GM23338 (cell line): ENCODE data around the gene B3GALT5. TPM values are rescaled to one million over a fixed set of nuclear protein-coding genes. Genes with fewer than 3 reads are reported as not detected.

Source experiments
- ATAC-seq: fragments of 200-7000 bp; cut with Tn5 transposase; 3 replicates; pipeline ENCODE4 v1.9.1; 2020
- DNase-seq: peaks from one replicate; pipeline ENCODE4 v3.0.0-alpha.2; 2015; ENCODE audit warnings: low spot score
- H2AFZ ChIP-seq: fragments of 200-600 bp; sonication (generic); 2 replicates; pipeline ENCODE4 v1.8.0; 2016; ENCODE audit warnings: antibody characterized with exemption, mild to moderate bottlenecking, moderate library complexity
- H3F3A ChIP-seq: fragments of 200-600 bp; sonication (generic); replicated peaks from 2 replicates; pipeline ENCODE4 v1.8.0; 2017; ENCODE audit warnings: antibody characterized with exemption, mixed run types, low read depth
- H3K27ac ChIP-seq: fragments of 200-600 bp; sonication (generic); 2 replicates; pipeline ENCODE4 v1.6.1; 2016; ENCODE audit warnings: low read depth
- H3K27me3 ChIP-seq: fragments of 200-600 bp; sonication (generic); 2 replicates; pipeline ENCODE4 v1.8.0; 2016; ENCODE audit warnings: mild to moderate bottlenecking, mixed run types, moderate library complexity; ENCODE audit not compliant: insufficient read depth
- H3K36me3 ChIP-seq: fragments of 200-600 bp; sonication (generic); 2 replicates; pipeline ENCODE4 v1.8.0; 2016; ENCODE audit warnings: mild to moderate bottlenecking; ENCODE audit not compliant: insufficient read depth
- H3K4me1 ChIP-seq: fragments of 200-600 bp; sonication (generic); 2 replicates; pipeline ENCODE4 v1.8.0; 2016; ENCODE audit warnings: mild to moderate bottlenecking, moderate library complexity; ENCODE audit not compliant: insufficient read depth
- H3K4me2 ChIP-seq: fragments of 200-600 bp; sonication (generic); 2 replicates; pipeline ENCODE4 v1.7.1; 2017; ENCODE audit warnings: mixed run types
- H3K4me3 ChIP-seq: fragments of 200-600 bp; sonication (generic); 2 replicates; pipeline ENCODE4 v1.6.1; 2016; ENCODE audit warnings: mixed run types
- H3K79me2 ChIP-seq: fragments of 200-600 bp; sonication (generic); replicated peaks from 2 replicates; pipeline ENCODE4 v1.8.0; 2017; ENCODE audit warnings: mild to moderate bottlenecking; ENCODE audit not compliant: insufficient read depth
- H3K9me2 ChIP-seq: fragments of 200-600 bp; sonication (generic); 2 replicates; pipeline ENCODE4 v1.8.0; 2017; ENCODE audit not compliant: insufficient read depth
- H4K20me1 ChIP-seq: fragments of 200-600 bp; sonication (generic); replicated peaks from 2 replicates; pipeline ENCODE4 v1.8.0; 2017; ENCODE audit warnings: mild to moderate bottlenecking; ENCODE audit not compliant: insufficient read depth
- H3K27ac Mint-ChIP-seq: 2 replicates; pipeline ENCODE4 v1.8.0; 2020; ENCODE audit warnings: inconsistent platforms, mild to moderate bottlenecking, moderate library complexity, mixed read lengths
- H3K27me3 Mint-ChIP-seq: 3 replicates; pipeline ENCODE4 v1.8.0; 2022; ENCODE audit warnings: low read depth, mild to moderate bottlenecking, moderate library complexity, mixed read lengths, inconsistent platforms; ENCODE audit not compliant: insufficient read depth, poor library complexity
- H3K36me3 Mint-ChIP-seq: 3 replicates; pipeline ENCODE4 v1.8.0; 2021; ENCODE audit warnings: low read depth, mild to moderate bottlenecking, inconsistent platforms, moderate library complexity, mixed read lengths
- H3K4me1 Mint-ChIP-seq: 3 replicates; pipeline ENCODE4 v1.8.0; 2020; ENCODE audit warnings: mild to moderate bottlenecking, inconsistent platforms, mixed read lengths
- H3K4me3 Mint-ChIP-seq: 3 replicates; pipeline ENCODE4 v1.8.0; 2021; ENCODE audit warnings: moderate library complexity, mild to moderate bottlenecking, inconsistent platforms, mixed read lengths
- H3K9me3 Mint-ChIP-seq: 3 replicates; pipeline ENCODE4 v1.8.0; 2020; ENCODE audit warnings: moderate library complexity, mild to moderate bottlenecking, inconsistent platforms, mixed read lengths
- CREB1 ChIP-seq: fragments of 250-450 bp; sonication (Bioruptor Pico); IDR thresholded peaks from 2 replicates; pipeline ENCODE4 v1.5.0; 2020; ENCODE audit warnings: low read depth, mild to moderate bottlenecking, moderate library complexity
- EZH2 ChIP-seq: fragments of 200-600 bp; sonication (generic); IDR thresholded peaks from one replicate; pipeline ENCODE4 v1.8.0; 2017; ENCODE audit warnings: antibody characterized with exemption, mild to moderate bottlenecking, low read depth; ENCODE audit not compliant: unreplicated experiment
- EZH2phosphoT487 ChIP-seq: fragments of 200-600 bp; sonication (generic); IDR thresholded peaks from one replicate; pipeline ENCODE4 v1.8.1; 2018; ENCODE audit warnings: antibody characterized with exemption; ENCODE audit not compliant: unreplicated experiment
- JUNB ChIP-seq: IDR thresholded peaks from one replicate; pipeline ENCODE4 v1.6.1; 2016; ENCODE audit warnings: antibody characterized with exemption; ENCODE audit not compliant: unreplicated experiment
- NANOG ChIP-seq: IDR thresholded peaks from 2 replicates; pipeline ENCODE4 v1.6.1; 2016; ENCODE audit warnings: antibody characterized with exemption, borderline replicate concordance
- POLR2AphosphoS5 ChIP-seq: IDR thresholded peaks from 2 replicates; pipeline ENCODE4 v1.6.1; 2016; ENCODE audit warnings: antibody characterized with exemption, low read depth
- STAT1 ChIP-seq: IDR thresholded peaks from one replicate; pipeline ENCODE4 v1.6.1; 2016; ENCODE audit warnings: antibody characterized with exemption; ENCODE audit not compliant: unreplicated experiment
- ZNF114 ChIP-seq: fragments of 250-450 bp; sonication (Bioruptor Pico); IDR thresholded peaks from 2 replicates; pipeline ENCODE4 v1.5.0; 2020; ENCODE audit warnings: mild to moderate bottlenecking, moderate library complexity
- ZNF331 ChIP-seq: fragments of 250-450 bp; sonication (Bioruptor Pico); IDR thresholded peaks from 2 replicates; pipeline ENCODE4 v1.5.0; 2020; ENCODE audit warnings: low read depth, mild to moderate bottlenecking, moderate library complexity
- polyA plus RNA-seq: library from polyadenylated mRNA; unstranded; fragments of >200 nt; fragmentation: Nextera tagmentation; extraction: Ambion mirVana; gene quantifications from 2 replicates; pipeline ENCODE4 v1.2.1, GENCODE V29; 2016
- total RNA-seq: library from RNA; depleted of rRNA; stranded (reverse); fragments of >200 nt; shearing (Covaris generic); gene quantifications from 2 replicates; pipeline ENCODE4 v1.2.3, GENCODE V29; 2014
- TF ChIP-seq, protein P1 (sequence below): fragments of 250-450 bp; sonication (Bioruptor Pico); IDR thresholded peaks from 2 replicates; pipeline ENCODE4 v1.5.0; 2020; ENCODE audit warnings: mild to moderate bottlenecking, moderate library complexity
- TF ChIP-seq, protein P2 (sequence below), 2 experiments: fragments of 200-600 bp in 1 of 2; sonication (generic) in 1 of 2; conservative IDR thresholded peaks; 2 replicates each; pipeline versions ENCODE4 v1.5.1 to v1.6.1; 2016 to 2017; ENCODE audit warnings: antibody characterized with exemption in 2 of 2, low read depth in 2 of 2, mild to moderate bottlenecking in 2 of 2, moderate library complexity in 1 of 2
- TF ChIP-seq, protein P3 (sequence below): IDR thresholded peaks from 2 replicates; pipeline ENCODE4 v1.6.1; 2016; ENCODE audit warnings: antibody characterized with exemption

B3GALT5 gene
- total and polyA plus RNA-seq, 2 experiments from 2014 or later: 6.2 to 37.5 TPM

DNA sequence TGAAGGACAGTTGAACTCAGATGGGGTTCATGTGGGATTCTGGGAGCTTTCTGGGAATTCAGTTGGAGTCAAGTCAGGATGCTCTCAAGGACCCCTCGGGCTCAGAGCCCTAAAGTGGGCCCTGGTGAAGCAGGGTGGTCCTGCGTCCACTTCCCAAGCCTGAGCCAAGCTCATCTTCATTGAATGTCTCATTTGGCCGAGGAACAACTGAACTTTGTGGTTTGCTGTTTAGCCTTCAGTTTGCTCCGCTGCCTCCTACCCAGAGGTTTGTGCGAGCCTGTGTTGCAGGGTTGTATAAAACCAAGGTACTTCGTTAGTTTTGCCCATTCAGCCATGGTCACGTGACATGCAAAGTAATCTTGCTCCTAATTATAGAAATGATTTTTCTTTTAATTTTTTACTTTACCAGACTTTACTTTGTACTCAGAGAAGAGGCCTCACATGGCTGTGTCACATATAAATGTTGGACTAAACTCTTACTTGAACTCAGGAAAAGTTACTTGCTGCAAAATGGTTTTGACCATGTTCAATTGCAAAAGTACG lies 49.7 kb downstream of the B3GALT5 start:
- Histone ChIP-seq H2AFZ (no peak overlapping the region), H3K4me2 (no peak overlapping the region), H3K36me3 (peaks cover 13% of the 10 kb centered on the region; the same call in 1 of the 2 replicates), H3K27me3 (no peaks in the 10 kb centered on the region), H3K27ac (0 out of 2 replicates have a peak overlapping the region, but pooled peaks have one; percentile 55), H3K4me1 (peaks cover 7% of the 10 kb centered on the region; the same call in 1 of the 2 replicates), H4K20me1 (peaks cover 6% of the 10 kb centered on the region), H3K79me2 (peaks cover 14% of the 10 kb centered on the region), H3F3A (0 out of 2 replicates have a peak, but pooled peaks cover 4% of the 10 kb centered on the region), H3K4me3 (no peak overlapping the region), H3K9me2 (no peaks in the 10 kb centered on the region)
- ATAC-seq (no peak), DNase-seq (no peak)
- H3K4me1 Mint-ChIP-seq: peaks cover 20% of the 10 kb centered on the region
- no peak overlapping the region for H3K4me3 Mint-ChIP-seq
- peaks cover 84% of the 10 kb centered on the region for H3K36me3 Mint-ChIP-seq
- TF ChIP-seq JUNB: no peak
- TF ChIP-seq EZH2: no peak
- no peak for TF ChIP-seq EZH2phosphoT487
- H3K27ac Mint-ChIP-seq: no peak overlapping the region
- peaks cover 8% of the 10 kb centered on the region for H3K27me3 Mint-ChIP-seq
- H3K9me3 Mint-ChIP-seq: no peaks in the 10 kb centered on the region; the same call in 2 of the 3 replicates

DNA sequence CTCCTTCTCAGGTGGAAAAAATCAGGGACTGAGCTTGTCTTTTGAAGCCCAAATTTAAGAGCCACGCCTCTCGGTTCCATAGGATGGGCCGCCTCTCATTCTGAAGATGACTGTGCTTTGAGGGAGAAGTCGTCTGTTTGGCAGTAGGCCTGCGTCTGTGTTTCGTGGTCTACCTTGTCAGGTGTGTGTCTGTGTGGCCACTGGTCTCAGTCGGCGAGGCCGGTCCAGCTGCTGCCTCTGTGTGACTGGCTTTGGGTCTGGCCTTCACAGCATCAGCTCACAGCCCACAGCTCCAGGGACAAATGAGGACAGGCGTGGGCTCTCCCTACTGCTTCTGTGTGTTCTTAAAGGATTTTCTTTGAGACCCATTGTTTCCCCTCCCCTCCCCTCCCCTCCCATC lies 50.3 kb downstream of the B3GALT5 start:
- H3K4me2 ChIP-seq: no peak overlapping the region
- H2AFZ ChIP-seq: no peak overlapping the region
- peaks cover 8% of the 10 kb centered on the region for H3K27me3 Mint-ChIP-seq
- TF ChIP-seq ZNF331 (CRISPR knock-in tag): no peak
- no peak for TF ChIP-seq JUNB
- TF ChIP-seq, protein P1, sequence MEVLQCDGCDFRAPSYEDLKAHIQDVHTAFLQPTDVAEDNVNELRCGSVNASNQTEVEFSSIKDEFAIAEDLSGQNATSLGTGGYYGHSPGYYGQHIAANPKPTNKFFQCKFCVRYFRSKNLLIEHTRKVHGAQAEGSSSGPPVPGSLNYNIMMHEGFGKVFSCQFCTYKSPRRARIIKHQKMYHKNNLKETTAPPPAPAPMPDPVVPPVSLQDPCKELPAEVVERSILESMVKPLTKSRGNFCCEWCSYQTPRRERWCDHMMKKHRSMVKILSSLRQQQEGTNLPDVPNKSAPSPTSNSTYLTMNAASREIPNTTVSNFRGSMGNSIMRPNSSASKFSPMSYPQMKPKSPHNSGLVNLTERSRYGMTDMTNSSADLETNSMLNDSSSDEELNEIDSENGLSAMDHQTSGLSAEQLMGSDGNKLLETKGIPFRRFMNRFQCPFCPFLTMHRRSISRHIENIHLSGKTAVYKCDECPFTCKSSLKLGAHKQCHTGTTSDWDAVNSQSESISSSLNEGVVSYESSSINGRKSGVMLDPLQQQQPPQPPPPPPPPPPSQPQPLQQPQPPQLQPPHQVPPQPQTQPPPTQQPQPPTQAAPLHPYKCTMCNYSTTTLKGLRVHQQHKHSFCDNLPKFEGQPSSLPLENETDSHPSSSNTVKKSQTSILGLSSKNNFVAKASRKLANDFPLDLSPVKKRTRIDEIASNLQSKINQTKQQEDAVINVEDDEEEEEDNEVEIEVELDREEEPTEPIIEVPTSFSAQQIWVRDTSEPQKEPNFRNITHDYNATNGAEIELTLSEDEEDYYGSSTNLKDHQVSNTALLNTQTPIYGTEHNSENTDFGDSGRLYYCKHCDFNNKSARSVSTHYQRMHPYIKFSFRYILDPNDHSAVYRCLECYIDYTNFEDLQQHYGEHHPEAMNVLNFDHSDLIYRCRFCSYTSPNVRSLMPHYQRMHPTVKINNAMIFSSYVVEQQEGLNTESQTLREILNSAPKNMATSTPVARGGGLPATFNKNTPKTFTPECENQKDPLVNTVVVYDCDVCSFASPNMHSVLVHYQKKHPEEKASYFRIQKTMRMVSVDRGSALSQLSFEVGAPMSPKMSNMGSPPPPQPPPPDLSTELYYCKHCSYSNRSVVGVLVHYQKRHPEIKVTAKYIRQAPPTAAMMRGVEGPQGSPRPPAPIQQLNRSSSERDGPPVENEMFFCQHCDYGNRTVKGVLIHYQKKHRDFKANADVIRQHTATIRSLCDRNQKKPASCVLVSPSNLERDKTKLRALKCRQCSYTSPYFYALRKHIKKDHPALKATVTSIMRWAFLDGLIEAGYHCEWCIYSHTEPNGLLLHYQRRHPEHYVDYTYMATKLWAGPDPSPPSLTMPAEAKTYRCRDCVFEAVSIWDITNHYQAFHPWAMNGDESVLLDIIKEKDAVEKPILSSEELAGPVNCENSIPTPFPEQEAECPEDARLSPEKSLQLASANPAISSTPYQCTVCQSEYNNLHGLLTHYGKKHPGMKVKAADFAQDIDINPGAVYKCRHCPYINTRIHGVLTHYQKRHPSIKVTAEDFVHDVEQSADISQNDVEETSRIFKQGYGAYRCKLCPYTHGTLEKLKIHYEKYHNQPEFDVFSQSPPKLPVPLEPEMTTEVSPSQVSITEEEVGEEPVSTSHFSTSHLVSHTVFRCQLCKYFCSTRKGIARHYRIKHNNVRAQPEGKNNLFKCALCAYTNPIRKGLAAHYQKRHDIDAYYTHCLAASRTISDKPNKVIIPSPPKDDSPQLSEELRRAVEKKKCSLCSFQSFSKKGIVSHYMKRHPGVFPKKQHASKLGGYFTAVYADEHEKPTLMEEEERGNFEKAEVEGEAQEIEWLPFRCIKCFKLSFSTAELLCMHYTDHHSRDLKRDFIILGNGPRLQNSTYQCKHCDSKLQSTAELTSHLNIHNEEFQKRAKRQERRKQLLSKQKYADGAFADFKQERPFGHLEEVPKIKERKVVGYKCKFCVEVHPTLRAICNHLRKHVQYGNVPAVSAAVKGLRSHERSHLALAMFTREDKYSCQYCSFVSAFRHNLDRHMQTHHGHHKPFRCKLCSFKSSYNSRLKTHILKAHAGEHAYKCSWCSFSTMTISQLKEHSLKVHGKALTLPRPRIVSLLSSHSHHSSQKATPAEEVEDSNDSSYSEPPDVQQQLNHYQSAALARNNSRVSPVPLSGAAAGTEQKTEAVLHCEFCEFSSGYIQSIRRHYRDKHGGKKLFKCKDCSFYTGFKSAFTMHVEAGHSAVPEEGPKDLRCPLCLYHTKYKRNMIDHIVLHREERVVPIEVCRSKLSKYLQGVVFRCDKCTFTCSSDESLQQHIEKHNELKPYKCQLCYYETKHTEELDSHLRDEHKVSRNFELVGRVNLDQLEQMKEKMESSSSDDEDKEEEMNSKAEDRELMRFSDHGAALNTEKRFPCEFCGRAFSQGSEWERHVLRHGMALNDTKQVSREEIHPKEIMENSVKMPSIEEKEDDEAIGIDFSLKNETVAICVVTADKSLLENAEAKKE: no peak
- TF ChIP-seq NANOG: no peak
- TF ChIP-seq EZH2phosphoT487: no peak
- TF ChIP-seq, protein P2, sequence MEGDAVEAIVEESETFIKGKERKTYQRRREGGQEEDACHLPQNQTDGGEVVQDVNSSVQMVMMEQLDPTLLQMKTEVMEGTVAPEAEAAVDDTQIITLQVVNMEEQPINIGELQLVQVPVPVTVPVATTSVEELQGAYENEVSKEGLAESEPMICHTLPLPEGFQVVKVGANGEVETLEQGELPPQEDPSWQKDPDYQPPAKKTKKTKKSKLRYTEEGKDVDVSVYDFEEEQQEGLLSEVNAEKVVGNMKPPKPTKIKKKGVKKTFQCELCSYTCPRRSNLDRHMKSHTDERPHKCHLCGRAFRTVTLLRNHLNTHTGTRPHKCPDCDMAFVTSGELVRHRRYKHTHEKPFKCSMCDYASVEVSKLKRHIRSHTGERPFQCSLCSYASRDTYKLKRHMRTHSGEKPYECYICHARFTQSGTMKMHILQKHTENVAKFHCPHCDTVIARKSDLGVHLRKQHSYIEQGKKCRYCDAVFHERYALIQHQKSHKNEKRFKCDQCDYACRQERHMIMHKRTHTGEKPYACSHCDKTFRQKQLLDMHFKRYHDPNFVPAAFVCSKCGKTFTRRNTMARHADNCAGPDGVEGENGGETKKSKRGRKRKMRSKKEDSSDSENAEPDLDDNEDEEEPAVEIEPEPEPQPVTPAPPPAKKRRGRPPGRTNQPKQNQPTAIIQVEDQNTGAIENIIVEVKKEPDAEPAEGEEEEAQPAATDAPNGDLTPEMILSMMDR (conservative IDR thresholded peaks at IDR 0.05; ENCODE audit: low read depth in 2 of 2): no peak
- no peak for TF ChIP-seq CREB1
- TF ChIP-seq POLR2AphosphoS5: no peak
- TF ChIP-seq, protein P3, sequence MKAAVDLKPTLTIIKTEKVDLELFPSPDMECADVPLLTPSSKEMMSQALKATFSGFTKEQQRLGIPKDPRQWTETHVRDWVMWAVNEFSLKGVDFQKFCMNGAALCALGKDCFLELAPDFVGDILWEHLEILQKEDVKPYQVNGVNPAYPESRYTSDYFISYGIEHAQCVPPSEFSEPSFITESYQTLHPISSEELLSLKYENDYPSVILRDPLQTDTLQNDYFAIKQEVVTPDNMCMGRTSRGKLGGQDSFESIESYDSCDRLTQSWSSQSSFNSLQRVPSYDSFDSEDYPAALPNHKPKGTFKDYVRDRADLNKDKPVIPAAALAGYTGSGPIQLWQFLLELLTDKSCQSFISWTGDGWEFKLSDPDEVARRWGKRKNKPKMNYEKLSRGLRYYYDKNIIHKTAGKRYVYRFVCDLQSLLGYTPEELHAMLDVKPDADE: no peak
- TF ChIP-seq EZH2: no peak
- no peak for TF ChIP-seq STAT1
- TF ChIP-seq ZNF114: no peak
- H3K27ac Mint-ChIP-seq: 0 out of 2 replicates have a peak overlapping the region, but pooled peaks have one; percentile 82
- H3K79me2 ChIP-seq: peaks cover 12% of the 10 kb centered on the region
- 0 out of 2 replicates have a peak overlapping the region, but pooled peaks have one; percentile 55 for H3K27ac ChIP-seq
- no peak overlapping the region for H3K4me3 ChIP-seq
- H3F3A ChIP-seq: 0 out of 2 replicates have a peak, but pooled peaks cover 4% of the 10 kb centered on the region
- H3K27me3 ChIP-seq: no peaks in the 10 kb centered on the region
- peaks cover 6% of the 10 kb centered on the region; the same call in 1 of the 2 replicates for H3K4me1 ChIP-seq
- H3K4me3 Mint-ChIP-seq: no peak overlapping the region
- DNase-seq (no peak), ATAC-seq (no peak)
- no peaks in the 10 kb centered on the region; the same call in 2 of the 3 replicates for H3K9me3 Mint-ChIP-seq
- H3K9me2 ChIP-seq: no peaks in the 10 kb centered on the region
- H3K36me3 ChIP-seq: peaks cover 13% of the 10 kb centered on the region; the same call in 1 of the 2 replicates
- peaks cover 6% of the 10 kb centered on the region for H4K20me1 ChIP-seq
- H3K36me3 Mint-ChIP-seq: peaks cover 86% of the 10 kb centered on the region
- peaks cover 15% of the 10 kb centered on the region for H3K4me1 Mint-ChIP-seq
